ENCODE measurements around the gene C20orf204.
A peak's percentile ranks its signal among the peaks of the same experiment; 100 is the strongest.

GRCh38 chr20:64062596-64063388 is 26.8 kb downstream of the C20orf204 start, which contains the start of gene TCEA2:
- TF ChIP-seq BCLAF1 (IDR thresholded peaks at IDR 0.05) (no peak), GATAD2B (conservative IDR thresholded peaks at IDR 0.05; ENCODE audit: low read depth) (peak; percentile 68; the same call in 1 of the 2 replicates), TBL1XR1 (IDR thresholded peaks at IDR 0.05; ENCODE audit: low read depth, low read length) (peak; percentile 71), POLR2AphosphoS5 (IDR thresholded peaks at IDR 0.05; ENCODE audit: low read length) (peak; percentile 44; the same call in 1 of the 2 replicates), SMC3 (IDR thresholded peaks at IDR 0.05; ENCODE audit: borderline replicate concordance, low read length) (no peak), ELK1 (IDR thresholded peaks at IDR 0.05; ENCODE audit: low read depth, low read length) (no peak; the same call in 1 of the 2 replicates)
- TF ChIP-seq, protein P1, sequence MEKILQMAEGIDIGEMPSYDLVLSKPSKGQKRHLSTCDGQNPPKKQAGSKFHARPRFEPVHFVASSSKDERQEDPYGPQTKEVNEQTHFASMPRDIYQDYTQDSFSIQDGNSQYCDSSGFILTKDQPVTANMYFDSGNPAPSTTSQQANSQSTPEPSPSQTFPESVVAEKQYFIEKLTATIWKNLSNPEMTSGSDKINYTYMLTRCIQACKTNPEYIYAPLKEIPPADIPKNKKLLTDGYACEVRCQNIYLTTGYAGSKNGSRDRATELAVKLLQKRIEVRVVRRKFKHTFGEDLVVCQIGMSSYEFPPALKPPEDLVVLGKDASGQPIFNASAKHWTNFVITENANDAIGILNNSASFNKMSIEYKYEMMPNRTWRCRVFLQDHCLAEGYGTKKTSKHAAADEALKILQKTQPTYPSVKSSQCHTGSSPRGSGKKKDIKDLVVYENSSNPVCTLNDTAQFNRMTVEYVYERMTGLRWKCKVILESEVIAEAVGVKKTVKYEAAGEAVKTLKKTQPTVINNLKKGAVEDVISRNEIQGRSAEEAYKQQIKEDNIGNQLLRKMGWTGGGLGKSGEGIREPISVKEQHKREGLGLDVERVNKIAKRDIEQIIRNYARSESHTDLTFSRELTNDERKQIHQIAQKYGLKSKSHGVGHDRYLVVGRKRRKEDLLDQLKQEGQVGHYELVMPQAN (conservative IDR thresholded peaks at IDR 0.05): peak; percentile 83
- TF ChIP-seq, protein P2, sequence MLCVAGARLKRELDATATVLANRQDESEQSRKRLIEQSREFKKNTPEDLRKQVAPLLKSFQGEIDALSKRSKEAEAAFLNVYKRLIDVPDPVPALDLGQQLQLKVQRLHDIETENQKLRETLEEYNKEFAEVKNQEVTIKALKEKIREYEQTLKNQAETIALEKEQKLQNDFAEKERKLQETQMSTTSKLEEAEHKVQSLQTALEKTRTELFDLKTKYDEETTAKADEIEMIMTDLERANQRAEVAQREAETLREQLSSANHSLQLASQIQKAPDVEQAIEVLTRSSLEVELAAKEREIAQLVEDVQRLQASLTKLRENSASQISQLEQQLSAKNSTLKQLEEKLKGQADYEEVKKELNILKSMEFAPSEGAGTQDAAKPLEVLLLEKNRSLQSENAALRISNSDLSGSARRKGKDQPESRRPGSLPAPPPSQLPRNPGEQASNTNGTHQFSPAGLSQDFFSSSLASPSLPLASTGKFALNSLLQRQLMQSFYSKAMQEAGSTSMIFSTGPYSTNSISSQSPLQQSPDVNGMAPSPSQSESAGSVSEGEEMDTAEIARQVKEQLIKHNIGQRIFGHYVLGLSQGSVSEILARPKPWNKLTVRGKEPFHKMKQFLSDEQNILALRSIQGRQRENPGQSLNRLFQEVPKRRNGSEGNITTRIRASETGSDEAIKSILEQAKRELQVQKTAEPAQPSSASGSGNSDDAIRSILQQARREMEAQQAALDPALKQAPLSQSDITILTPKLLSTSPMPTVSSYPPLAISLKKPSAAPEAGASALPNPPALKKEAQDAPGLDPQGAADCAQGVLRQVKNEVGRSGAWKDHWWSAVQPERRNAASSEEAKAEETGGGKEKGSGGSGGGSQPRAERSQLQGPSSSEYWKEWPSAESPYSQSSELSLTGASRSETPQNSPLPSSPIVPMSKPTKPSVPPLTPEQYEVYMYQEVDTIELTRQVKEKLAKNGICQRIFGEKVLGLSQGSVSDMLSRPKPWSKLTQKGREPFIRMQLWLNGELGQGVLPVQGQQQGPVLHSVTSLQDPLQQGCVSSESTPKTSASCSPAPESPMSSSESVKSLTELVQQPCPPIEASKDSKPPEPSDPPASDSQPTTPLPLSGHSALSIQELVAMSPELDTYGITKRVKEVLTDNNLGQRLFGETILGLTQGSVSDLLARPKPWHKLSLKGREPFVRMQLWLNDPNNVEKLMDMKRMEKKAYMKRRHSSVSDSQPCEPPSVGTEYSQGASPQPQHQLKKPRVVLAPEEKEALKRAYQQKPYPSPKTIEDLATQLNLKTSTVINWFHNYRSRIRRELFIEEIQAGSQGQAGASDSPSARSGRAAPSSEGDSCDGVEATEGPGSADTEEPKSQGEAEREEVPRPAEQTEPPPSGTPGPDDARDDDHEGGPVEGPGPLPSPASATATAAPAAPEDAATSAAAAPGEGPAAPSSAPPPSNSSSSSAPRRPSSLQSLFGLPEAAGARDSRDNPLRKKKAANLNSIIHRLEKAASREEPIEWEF (IDR thresholded peaks at IDR 0.05; ENCODE audit: insufficient replicate concordance, low read depth, low read length): no peak

Data from GM12878 (cell line).